IPS-18c (cell line): ENCODE data around the gene ADORA2A.

ENCODE experiments used
- H3K4me3 ChIP-seq: 2 replicates; pipeline ENCODE4 v1.7.0; 2013; ENCODE audit warnings: low read depth, mild to moderate bottlenecking, low read length, moderate library complexity; ENCODE audit not compliant: insufficient read depth
- H3K9me3 ChIP-seq: one replicate; pipeline ENCODE4 v1.6.1; 2013; ENCODE audit warnings: mild to moderate bottlenecking, low read length, moderate library complexity; ENCODE audit not compliant: control insufficient read depth, insufficient read depth

The ADORA2A gene

DNA sequence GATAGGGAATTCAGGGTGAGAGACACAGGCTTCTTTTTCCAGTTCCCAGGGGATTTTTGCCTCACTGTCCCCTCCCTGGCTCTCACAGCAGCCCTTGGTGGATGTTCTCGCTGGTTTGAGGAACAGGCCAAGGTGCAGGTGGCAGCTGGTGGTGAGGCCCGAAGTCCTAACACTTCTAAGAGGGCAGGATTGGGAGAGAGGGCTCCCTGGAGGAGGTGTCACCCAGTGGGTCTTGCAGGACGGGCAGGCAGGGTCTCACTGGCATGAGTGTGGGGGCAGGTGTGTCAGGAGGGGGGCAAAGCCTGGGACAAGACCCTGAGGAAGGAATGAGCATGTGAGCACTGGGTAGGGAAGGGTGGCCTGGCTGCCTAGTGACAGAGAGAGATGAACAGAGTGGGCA lies 9.2 kb downstream of the ADORA2A start:
- no peaks in the 10 kb centered on the region for H3K9me3 ChIP-seq
- H3K4me3 ChIP-seq = no peak overlapping the region

DNA sequence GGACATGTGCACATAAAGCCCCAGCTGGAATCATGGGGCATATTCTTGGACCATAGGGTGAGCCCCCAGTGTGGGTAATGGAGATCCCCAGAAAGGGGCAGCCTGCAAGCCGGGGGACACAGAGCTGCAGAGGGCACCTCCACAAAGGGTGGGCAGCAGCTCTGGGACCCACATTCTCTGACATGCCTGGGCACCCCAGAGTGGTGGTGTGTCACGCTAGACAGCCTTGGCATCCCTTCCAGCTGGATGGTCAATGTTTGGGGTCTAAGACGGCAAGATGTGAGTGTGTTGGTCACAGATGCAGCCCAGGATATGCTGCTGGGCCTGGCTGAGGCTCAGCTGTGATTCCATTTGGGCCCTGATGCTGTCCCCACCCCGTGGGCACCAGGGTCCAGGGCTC lies 9.7 kb downstream of the ADORA2A start:
- no peaks in the 10 kb centered on the region for H3K9me3 ChIP-seq

DNA sequence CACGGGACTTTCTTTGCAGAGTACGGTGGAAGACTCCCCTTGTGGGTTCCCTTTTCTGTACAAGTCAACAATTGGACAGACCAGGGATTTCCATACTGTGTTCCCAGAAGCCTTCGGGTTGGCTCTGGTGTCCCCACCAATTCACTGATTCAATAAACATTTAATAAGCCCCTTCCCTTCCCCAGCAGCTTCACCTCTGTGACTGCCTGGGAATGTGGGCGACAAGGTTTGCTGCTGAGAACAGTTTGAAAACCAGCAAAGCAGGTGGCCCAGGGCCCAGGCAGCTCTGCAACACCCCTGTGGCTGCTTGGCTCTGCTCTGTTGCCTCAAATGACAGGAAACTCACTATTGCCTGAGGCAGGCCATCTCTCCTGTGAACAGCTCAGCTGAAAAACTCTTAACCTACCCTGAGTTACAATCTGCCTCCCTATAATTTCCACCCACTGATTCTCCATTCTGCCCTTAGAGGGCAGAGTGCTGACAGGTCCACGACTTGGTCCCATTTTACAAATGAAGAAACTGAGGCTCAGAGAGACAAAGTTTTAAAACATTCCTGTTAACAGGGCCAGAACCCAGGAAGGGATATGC lies 10.4 kb downstream of the ADORA2A start:
- H3K4me3 ChIP-seq = no peak overlapping the region

More for the DNA sequence above, 9.7 kb downstream of the ADORA2A start:
- H3K4me3 ChIP-seq = no peak overlapping the region

DNA sequence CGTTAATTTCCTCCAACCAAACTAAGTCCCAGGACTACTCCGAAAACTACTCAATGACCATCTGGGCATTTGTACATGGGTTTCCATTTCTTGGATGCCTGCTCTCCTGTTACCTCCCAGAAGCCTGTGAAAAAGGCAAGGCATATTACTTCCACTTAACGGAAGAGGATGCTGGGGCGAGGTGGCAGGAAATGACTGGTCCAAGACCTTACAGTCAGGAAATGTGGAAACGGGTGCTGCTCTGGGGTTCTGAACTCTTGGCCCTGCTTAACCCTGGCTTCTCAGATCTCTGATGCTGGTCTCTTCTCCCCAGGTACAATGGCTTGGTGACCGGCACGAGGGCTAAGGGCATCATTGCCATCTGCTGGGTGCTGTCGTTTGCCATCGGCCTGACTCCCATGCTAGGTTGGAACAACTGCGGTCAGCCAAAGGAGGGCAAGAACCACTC lies 12.9 kb downstream of the ADORA2A start:
- Histone ChIP-seq H3K4me3 (no peak overlapping the region), H3K9me3 (no peaks in the 10 kb centered on the region)

More for the DNA sequence above, 10.4 kb downstream of the ADORA2A start:
- H3K9me3 ChIP-seq = no peaks in the 10 kb centered on the region

DNA sequence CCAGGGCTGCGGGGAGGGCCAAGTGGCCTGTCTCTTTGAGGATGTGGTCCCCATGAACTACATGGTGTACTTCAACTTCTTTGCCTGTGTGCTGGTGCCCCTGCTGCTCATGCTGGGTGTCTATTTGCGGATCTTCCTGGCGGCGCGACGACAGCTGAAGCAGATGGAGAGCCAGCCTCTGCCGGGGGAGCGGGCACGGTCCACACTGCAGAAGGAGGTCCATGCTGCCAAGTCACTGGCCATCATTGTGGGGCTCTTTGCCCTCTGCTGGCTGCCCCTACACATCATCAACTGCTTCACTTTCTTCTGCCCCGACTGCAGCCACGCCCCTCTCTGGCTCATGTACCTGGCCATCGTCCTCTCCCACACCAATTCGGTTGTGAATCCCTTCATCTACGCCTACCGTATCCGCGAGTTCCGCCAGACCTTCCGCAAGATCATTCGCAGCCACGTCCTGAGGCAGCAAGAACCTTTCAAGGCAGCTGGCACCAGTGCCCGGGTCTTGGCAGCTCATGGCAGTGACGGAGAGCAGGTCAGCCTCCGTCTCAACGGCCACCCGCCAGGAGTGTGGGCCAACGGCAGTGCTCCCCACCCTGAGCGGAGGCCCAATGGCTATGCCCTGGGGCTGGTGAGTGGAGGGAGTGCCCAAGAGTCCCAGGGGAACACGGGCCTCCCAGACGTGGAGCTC lies 13.5 kb downstream of the ADORA2A start:
- Histone ChIP-seq H3K4me3 (no peak overlapping the region), H3K9me3 (no peaks in the 10 kb centered on the region)

DNA sequence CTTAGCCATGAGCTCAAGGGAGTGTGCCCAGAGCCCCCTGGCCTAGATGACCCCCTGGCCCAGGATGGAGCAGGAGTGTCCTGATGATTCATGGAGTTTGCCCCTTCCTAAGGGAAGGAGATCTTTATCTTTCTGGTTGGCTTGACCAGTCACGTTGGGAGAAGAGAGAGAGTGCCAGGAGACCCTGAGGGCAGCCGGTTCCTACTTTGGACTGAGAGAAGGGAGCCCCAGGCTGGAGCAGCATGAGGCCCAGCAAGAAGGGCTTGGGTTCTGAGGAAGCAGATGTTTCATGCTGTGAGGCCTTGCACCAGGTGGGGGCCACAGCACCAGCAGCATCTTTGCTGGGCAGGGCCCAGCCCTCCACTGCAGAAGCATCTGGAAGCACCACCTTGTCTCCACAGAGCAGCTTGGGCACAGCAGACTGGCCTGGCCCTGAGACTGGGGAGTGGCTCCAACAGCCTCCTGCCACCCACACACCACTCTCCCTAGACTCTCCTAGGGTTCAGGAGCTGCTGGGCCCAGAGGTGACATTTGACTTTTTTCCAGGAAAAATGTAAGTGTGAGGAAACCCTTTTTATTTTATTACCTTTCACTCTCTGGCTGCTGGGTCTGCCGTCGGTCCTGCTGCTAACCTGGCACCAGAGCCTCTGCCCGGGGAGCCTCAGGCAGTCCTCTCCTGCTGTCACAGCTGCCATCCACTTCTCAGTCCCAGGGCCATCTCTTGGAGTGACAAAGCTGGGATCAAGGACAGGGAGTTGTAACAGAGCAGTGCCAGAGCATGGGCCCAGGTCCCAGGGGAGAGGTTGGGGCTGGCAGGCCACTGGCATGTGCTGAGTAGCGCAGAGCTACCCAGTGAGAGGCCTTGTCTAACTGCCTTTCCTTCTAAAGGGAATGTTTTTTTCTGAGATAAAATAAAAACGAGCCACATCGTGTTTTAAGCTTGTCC lies 14.3 kb downstream of the ADORA2A start:
- no peak overlapping the region for H3K4me3 ChIP-seq
- no peaks in the 10 kb centered on the region for H3K9me3 ChIP-seq

DNA sequence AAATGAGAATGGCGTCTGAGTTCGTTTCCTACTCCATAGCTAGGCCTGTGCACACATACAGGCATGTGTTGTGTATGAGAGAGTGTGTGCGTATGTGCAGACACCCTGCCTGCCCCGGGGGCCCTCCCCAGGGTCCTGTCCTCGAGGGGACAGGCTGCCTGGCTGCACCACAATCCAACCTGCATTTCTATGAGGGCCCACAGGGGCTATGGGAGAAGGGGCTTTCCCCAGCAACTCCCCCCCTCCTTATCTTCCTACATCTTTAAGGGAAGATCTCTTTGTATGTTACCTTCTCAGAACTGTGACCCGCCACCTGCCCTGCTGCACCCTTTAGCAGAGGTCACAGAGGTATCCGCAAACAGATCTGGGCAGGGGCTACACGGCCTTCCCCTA lies 14.9 kb downstream of the ADORA2A start:
- H3K9me3 ChIP-seq = no peaks in the 10 kb centered on the region
- H3K4me3 ChIP-seq = no peak overlapping the region

DNA sequence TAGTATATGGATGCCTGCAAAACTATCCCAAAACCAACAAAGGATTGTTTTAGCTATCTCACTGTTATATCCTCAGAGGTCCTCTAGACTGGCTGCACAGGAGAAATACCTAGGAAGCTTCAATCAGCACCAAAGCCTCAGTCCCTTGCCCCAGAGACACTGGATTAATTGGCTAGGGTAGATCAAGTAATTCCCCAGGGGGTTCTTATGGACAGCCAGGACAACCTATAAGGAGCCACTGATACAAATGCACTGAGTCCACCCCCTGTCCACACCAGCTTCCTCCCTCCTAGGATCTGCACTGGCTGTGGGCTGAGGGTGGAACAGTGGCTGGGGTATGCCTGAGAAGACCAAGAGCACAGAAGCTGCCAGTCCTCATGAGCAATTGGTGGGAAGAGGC lies 16.3 kb downstream of the ADORA2A start:
- Histone ChIP-seq H3K9me3 (no peaks in the 10 kb centered on the region), H3K4me3 (no peak overlapping the region)

DNA sequence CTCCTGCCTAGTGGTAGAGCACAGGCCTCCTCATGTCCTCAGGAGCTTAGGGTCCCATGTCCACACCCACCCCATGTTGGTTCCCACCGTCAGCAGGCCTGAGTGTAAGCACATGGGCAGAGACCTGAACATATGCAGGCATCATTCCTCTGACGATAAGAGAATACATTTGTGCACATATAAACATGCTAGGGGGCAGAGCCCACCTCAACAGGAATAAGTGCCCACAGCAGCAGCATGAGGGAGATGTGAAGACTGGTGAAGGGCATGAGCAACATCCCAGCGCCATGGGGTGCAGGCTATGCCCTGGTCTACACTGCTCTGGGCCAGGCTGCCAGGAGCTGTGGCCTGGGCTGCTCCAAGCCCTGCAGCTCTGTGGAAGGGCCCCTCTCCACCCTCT lies 16.9 kb downstream of the ADORA2A start:
- Histone ChIP-seq H3K4me3 (no peak overlapping the region), H3K9me3 (no peaks in the 10 kb centered on the region)

DNA sequence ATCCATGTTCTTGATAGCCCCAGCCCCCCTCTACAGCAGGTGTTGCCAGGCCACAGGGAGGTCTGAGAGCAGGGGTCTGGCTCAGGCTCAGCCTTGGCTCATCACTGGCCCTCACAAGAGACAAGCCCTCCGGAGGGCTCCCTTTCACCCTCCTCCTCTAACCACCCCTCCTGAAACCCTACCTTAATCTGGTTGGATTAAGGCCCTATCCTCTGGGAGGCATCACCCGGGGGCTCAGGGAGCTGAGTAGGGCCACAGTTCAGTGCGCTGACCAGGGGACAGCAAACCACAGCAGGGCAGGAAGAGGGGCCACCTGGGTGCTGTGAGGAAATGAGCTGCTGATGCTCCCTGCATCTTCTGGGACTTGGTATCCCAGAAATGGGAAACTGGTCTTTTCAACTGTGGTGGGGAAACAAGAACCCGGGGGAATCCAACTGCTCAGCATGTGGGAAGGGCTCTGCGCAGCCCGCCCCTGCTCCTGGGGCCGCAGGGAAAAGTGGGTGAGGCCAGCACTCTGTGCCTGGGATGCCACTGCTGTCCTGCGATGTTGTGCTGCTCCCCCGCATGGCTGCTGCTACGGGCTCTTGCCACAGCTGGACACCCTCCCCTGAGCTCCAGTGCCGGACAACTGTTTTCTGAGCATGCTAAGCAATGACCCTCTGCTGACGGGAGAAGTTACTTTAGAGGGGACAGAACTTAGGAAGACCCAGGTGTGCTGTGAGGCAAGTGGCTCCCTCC lies 17.5 kb downstream of the ADORA2A start:
- Histone ChIP-seq H3K4me3 (no peak overlapping the region), H3K9me3 (no peaks in the 10 kb centered on the region)

DNA sequence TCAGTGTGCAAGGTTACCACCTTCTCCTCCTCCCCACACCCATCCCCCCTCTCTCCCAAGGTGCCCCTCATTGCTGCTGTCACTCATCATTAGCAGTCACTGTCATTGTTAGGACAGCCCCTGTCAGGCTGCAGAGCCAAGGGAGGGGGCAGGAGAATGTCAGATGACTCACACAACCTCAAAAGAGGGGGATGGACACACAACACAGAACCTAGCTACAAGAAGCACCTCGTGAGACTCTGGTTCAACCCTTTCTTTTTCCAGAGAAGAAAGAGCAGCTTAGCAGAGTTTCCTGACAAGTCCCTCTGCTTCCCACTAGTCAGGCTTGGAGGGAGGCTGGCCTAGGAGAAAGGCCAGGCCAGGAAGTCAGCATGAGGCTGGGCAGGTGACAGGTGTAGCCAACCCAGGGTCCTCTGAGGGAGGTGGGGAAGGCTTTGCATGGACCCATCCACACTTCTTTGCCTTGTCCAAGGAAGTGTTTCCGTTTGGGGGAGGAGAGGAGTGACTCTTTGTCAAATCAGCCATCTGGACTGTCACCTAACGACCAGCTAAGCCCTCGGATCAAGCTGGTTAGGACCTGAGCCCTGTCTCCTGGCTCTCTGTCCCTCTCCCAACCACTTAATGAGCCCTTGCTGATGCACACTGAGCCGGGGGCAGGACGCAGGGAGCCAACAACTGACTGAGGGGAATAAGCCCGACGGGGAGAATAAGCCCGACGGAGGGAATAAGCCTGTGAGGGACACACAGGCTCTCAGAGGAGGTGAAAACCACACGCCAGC lies 18.3 kb downstream of the ADORA2A start:
- no peak overlapping the region; the same call in 1 of the 2 replicates for H3K4me3 ChIP-seq
- no peaks in the 10 kb centered on the region for H3K9me3 ChIP-seq

DNA sequence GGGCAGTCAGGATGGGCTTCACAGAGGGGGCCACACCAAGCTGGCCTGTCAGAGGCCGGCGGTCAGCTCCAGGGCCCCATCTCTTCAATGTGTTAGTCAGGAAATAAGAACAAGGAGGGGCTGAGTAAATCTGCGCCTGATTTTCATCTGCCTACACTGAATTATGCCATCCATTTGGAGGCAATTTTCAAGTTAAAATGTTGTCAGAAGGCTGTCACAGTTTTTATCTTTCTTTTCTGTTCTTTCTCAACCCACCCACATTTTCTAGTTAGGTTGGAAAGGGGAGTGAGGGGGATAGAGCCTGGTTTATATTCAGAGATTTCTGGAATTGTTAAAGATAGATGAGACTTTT lies 18.8 kb downstream of the ADORA2A start:
- H3K4me3 ChIP-seq = no peak overlapping the region; the same call in 1 of the 2 replicates
- H3K9me3 ChIP-seq = no peaks in the 10 kb centered on the region

DNA sequence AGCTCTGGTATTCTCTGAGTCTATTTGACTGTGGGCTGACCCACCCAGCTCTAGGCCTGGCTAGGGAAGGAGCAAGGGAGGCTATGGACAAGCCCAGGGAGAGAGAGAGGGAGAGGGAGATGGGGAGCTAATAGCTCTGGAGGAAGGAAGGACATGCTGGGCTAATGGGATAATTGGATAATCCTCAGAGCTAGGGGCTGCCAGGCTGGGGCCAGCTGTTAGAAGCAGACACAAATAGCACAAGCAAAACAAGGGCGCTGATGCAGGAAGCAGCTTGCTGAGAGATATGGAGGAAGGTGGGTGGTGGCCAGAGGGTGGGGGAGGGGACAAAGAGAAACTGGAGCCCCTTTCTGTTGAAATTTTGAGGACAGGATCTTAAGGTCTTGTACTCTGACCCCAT lies 23.2 kb downstream of the ADORA2A start:
- H3K4me3 ChIP-seq = no peak overlapping the region
- H3K9me3 ChIP-seq = no peaks in the 10 kb centered on the region

DNA sequence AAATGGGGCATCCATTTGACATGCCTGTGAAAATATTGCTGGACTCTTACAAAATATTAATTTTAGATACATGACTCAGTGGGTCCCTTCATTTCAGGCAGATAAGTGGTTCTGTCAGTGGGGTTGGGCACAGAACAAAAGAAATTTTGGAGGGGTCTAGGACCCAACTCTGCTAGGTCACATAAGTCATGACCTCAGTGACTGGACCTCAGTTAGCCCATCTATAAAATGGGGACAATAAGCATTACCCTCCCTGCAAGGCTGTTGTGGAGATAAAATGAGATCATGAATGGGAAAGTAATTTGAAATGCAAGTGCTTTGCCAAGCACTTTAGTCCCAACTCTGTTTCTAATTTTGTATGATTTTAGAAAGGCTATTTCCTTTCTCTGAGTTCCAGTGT lies 23.8 kb downstream of the ADORA2A start:
- H3K4me3 ChIP-seq = no peak overlapping the region
- no peaks in the 10 kb centered on the region for H3K9me3 ChIP-seq

DNA sequence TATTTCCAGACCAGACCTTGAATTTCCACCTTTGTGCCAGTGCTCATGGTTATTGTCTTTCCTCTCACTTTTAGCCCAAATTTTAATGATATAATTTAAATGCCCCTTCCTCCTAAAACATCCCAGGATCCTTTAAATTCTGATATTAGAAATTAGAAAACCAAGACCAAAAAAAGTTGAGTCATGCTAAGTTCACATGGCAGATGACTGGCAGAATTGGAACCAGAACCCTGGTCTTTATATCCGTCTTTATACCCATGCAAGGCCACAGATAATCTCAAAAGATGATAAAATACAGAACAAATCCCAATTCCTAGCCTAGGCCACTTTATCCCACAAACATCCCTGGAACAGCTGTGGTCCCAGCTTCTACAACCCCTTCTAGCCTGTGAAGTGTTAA lies 26.5 kb downstream of the ADORA2A start:
- Histone ChIP-seq H3K9me3 (no peaks in the 10 kb centered on the region), H3K4me3 (no peak overlapping the region)

DNA sequence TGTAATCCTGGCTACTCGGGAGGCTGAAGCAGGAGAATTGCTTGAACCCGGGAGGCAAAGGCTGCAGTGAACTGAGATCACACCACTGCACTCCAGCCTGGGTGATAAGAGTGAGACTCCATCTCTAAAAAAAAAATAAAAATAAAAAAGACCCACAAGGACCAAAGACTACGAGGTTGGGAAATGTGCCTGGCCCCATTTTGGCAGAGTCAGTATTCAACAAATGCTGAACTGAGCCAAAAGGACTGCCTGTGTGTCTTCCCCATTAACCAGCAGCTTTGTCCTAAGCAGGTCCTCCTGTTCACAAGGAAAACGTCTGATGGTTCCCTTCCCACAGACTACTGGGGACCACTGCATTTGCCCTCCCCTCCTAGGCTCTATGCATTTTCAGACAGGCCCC lies 27.6 kb downstream of the ADORA2A start:
- no peak overlapping the region for H3K4me3 ChIP-seq
- no peaks in the 10 kb centered on the region for H3K9me3 ChIP-seq
